Measurements from ENCODE around the gene TRIM44.
"Not testable (repeated sequence)": the region's sequence is repeated elsewhere in the genome, so short reads cannot be mapped to it uniquely, and the experiment has no call there.

Gene TRIM44

GRCh38 chr11:35815556-35816315 is 153.2 kb downstream of the TRIM44 start:
- peak; percentile 66 to 67 for DNase-seq (ENCODE audit: low read depth in 2 of 2)

- DNase-seq (ENCODE audit: low read depth in 2 of 2) = no peak
Measured at GRCh38 chr11:35820614-35821013, 158.0 kb downstream of the TRIM44 start.

- DNase-seq (ENCODE audit: low read depth in 2 of 2) = no peak
Measured at GRCh38 chr11:35822815-35823495, 160.4 kb downstream of the TRIM44 start.

GRCh38 chr11:35823742-35824298 is 161.2 kb downstream of the TRIM44 start:
- no peak for DNase-seq (ENCODE audit: low read depth in 2 of 2)

GRCh38 chr11:35825386-35825785 is 162.8 kb downstream of the TRIM44 start:
- no peak for DNase-seq (ENCODE audit: low read depth in 2 of 2)

- no peak for DNase-seq (ENCODE audit: low read depth in 2 of 2)
Measured at GRCh38 chr11:35826006-35826405, 163.4 kb downstream of the TRIM44 start.

- DNase-seq (ENCODE audit: low read depth in 2 of 2) = no peak
Measured at GRCh38 chr11:35826949-35827348, 164.4 kb downstream of the TRIM44 start.

GRCh38 chr11:35836205-35836604 is 173.6 kb downstream of the TRIM44 start:
- DNase-seq (ENCODE audit: low read depth in 2 of 2) = no peak

GRCh38 chr11:35838071-35838470 is 175.5 kb downstream of the TRIM44 start:
- no peak for DNase-seq (ENCODE audit: low read depth in 2 of 2)

- not testable (repeated sequence) for DNase-seq (ENCODE audit: low read depth in 2 of 2)
Measured at GRCh38 chr11:35838697-35839367, 176.3 kb downstream of the TRIM44 start.

GRCh38 chr11:35839368-35840161 is 177.0 kb downstream of the TRIM44 start:
- DNase-seq (ENCODE audit: low read depth in 2 of 2) = no peak

GRCh38 chr11:35841733-35842132 is 179.2 kb downstream of the TRIM44 start:
- no peak for DNase-seq (ENCODE audit: low read depth in 2 of 2)

GRCh38 chr11:35842958-35843357 is 180.4 kb downstream of the TRIM44 start:
- no peak for DNase-seq (ENCODE audit: low read depth in 2 of 2)

- no peak for DNase-seq (ENCODE audit: low read depth in 2 of 2)
Measured at GRCh38 chr11:35844579-35844978, 182.0 kb downstream of the TRIM44 start.

GRCh38 chr11:35845860-35846259 is 183.3 kb downstream of the TRIM44 start:
- no peak for DNase-seq (ENCODE audit: low read depth in 2 of 2)

GRCh38 chr11:35846874-35847273 is 184.3 kb downstream of the TRIM44 start:
- no peak for DNase-seq (ENCODE audit: low read depth in 2 of 2)

GRCh38 chr11:35847473-35847872 is 184.9 kb downstream of the TRIM44 start:
- DNase-seq (ENCODE audit: low read depth in 2 of 2) = no peak

- no peak for DNase-seq (ENCODE audit: low read depth in 2 of 2)
Measured at GRCh38 chr11:35848616-35849015, 186.0 kb downstream of the TRIM44 start.

- no peak for DNase-seq (ENCODE audit: low read depth in 2 of 2)
Measured at GRCh38 chr11:35850191-35850590, 187.6 kb downstream of the TRIM44 start.

- no peak for DNase-seq (ENCODE audit: low read depth in 2 of 2)
Measured at GRCh38 chr11:35851342-35851741, 188.8 kb downstream of the TRIM44 start.

- no peak for DNase-seq (ENCODE audit: low read depth in 2 of 2)
Measured at GRCh38 chr11:35852056-35852455, 189.5 kb downstream of the TRIM44 start.

- no peak for DNase-seq (ENCODE audit: low read depth in 2 of 2)
Measured at GRCh38 chr11:35853971-35854370, 191.4 kb downstream of the TRIM44 start.

Measured in fibroblast of skin of left quadriceps (primary cell).